KMS-11 (cell line): ENCODE measurements around the gene TSC22D3.
A peak's percentile ranks its signal among the peaks of the same experiment; 100 is the strongest.
"Not testable (repeated sequence)": the region's sequence is repeated elsewhere in the genome, so short reads cannot be mapped to it uniquely, and the experiment has no call there.

ENCODE experiments used
- H2AFZ ChIP-seq: fragments of 200-600 bp; sonication (generic); 2 replicates; pipeline ENCODE4 v1.6.1; 2016; ENCODE audit warnings: antibody characterized with exemption, mixed run types, low read depth
- H3K27ac ChIP-seq: fragments of 200-600 bp; sonication (generic); 2 replicates; pipeline ENCODE4 v1.6.1; 2016; ENCODE audit warnings: mild to moderate bottlenecking, mixed run types
- H3K27me3 ChIP-seq: fragments of 200-600 bp; sonication (generic); 2 replicates; pipeline ENCODE4 v1.6.1; 2017; ENCODE audit warnings: mild to moderate bottlenecking, low read depth, mixed run types, moderate library complexity; ENCODE audit not compliant: insufficient read depth
- H3K36me3 ChIP-seq: fragments of 200-600 bp; sonication (generic); 2 replicates; pipeline ENCODE4 v1.6.1; 2017; ENCODE audit warnings: mild to moderate bottlenecking, mixed run types; ENCODE audit not compliant: insufficient read depth
- H3K4me1 ChIP-seq: fragments of 200-600 bp; sonication (generic); 2 replicates; pipeline ENCODE4 v1.6.1; 2016; ENCODE audit warnings: mild to moderate bottlenecking, low read depth, mixed run types; ENCODE audit not compliant: poor library complexity, severe bottlenecking
- H3K4me2 ChIP-seq: fragments of 200-600 bp; sonication (generic); 2 replicates; pipeline ENCODE4 v1.7.0; 2016; ENCODE audit warnings: mild to moderate bottlenecking, mixed run types
- H3K4me3 ChIP-seq: fragments of 200-600 bp; sonication (generic); IDR thresholded peaks from 2 replicates; pipeline ENCODE4 v1.6.1; 2017; ENCODE audit warnings: low read depth, low read length, mixed read lengths; ENCODE audit not compliant: insufficient read depth
- H3K79me2 ChIP-seq: fragments of 200-600 bp; sonication (generic); 2 replicates; pipeline ENCODE4 v1.6.1; 2016; ENCODE audit warnings: low read depth, mixed run types; ENCODE audit not compliant: insufficient read depth
- H3K9ac ChIP-seq: fragments of 200-600 bp; sonication (generic); 2 replicates; pipeline ENCODE4 v1.6.1; 2016; ENCODE audit warnings: mild to moderate bottlenecking, mixed run types
- H4K20me1 ChIP-seq: fragments of 200-600 bp; sonication (generic); 2 replicates; pipeline ENCODE4 v1.6.1; 2016; ENCODE audit warnings: mild to moderate bottlenecking, mixed run types; ENCODE audit not compliant: insufficient read depth
- CTCF ChIP-seq: fragments of 200-600 bp; sonication (generic); conservative IDR thresholded peaks from 2 replicates; pipeline ENCODE4 v1.6.1; 2017; ENCODE audit warnings: low read depth, mild to moderate bottlenecking, antibody characterized with exemption, low read length, moderate library complexity, mixed read lengths

The TSC22D3 gene

GRCh38 chrX:107775734-107776511 lies at the start of gene TSC22D3:
TSS of gene TSC22D3 (minus strand) at chrX:107775787. CDS start at chrX:107775419, 368 bp downstream.
- H2AFZ ChIP-seq, result peak within 1 kb of the TSS; percentile 97

GRCh38 chrX:107823456-107823855 lies 47.9 kb upstream of the TSC22D3 start:
- H3K4me2 ChIP-seq, result no peak overlapping the region
- no peaks in the 10 kb centered on the region for H4K20me1 ChIP-seq
- TF ChIP-seq CTCF, result no peak
- no peak overlapping the region for H3K4me3 ChIP-seq
- no peaks in the 10 kb centered on the region for H3K27me3 ChIP-seq
- no peaks in the 10 kb centered on the region for H3K36me3 ChIP-seq
- peaks cover 8% of the 10 kb centered on the region for H3K4me1 ChIP-seq
- H3K27ac ChIP-seq, result no peak overlapping the region
- H3K79me2 ChIP-seq, result no peaks in the 10 kb centered on the region
- H2AFZ ChIP-seq, result no peak overlapping the region
- H3K9ac ChIP-seq, result no peak overlapping the region

More at GRCh38 chrX:107775734-107776511, at the start of gene TSC22D3:
- Histone ChIP-seq H4K20me1 (no peaks in the 10 kb centered on the region), H3K79me2 (no peaks in the 10 kb centered on the region), H3K9ac (peak within 1 kb of the TSS; percentile 49; the same call in 1 of the 2 replicates), H3K4me3 (no peak within 1 kb of the TSS), H3K36me3 (no peaks in the 10 kb centered on the region), H3K4me1 (peaks cover 5% of the 10 kb centered on the region), H3K27me3 (no peaks in the 10 kb centered on the region), H3K4me2 (peak within 1 kb of the TSS; percentile 100), H3K27ac (no peak within 1 kb of the TSS; the same call in 1 of the 2 replicates)
- no peak for TF ChIP-seq CTCF

GRCh38 chrX:107823042-107823441 lies 47.5 kb upstream of the TSC22D3 start:
- Histone ChIP-seq H3K9ac (no peak overlapping the region), H4K20me1 (no peaks in the 10 kb centered on the region), H3K4me3 (no peak overlapping the region), H3K4me1 (peaks cover 8% of the 10 kb centered on the region), H3K27ac (no peak overlapping the region), H3K36me3 (no peaks in the 10 kb centered on the region), H3K27me3 (no peaks in the 10 kb centered on the region), H3K79me2 (no peaks in the 10 kb centered on the region), H2AFZ (no peak overlapping the region), H3K4me2 (no peak overlapping the region)
- TF ChIP-seq CTCF, result no peak

GRCh38 chrX:107818900-107819521 lies 43.4 kb upstream of the TSC22D3 start:
- Histone ChIP-seq H3K27ac (no peak overlapping the region), H3K36me3 (no peaks in the 10 kb centered on the region), H3K79me2 (no peaks in the 10 kb centered on the region), H2AFZ (no peak overlapping the region), H3K9ac (no peak overlapping the region), H4K20me1 (no peaks in the 10 kb centered on the region), H3K4me2 (no peak overlapping the region), H3K4me1 (no peaks in the 10 kb centered on the region), H3K4me3 (no peak overlapping the region), H3K27me3 (no peaks in the 10 kb centered on the region)
- no peak for TF ChIP-seq CTCF

- H3K4me2 ChIP-seq, H2AFZ ChIP-seq, H3K4me3 ChIP-seq, H4K20me1 ChIP-seq, H3K27ac ChIP-seq, H3K36me3 ChIP-seq, H3K27me3 ChIP-seq, H3K4me1 ChIP-seq, H3K79me2 ChIP-seq, H3K9ac ChIP-seq: not testable (repeated sequence)
These were observed 34.5 kb upstream of the TSC22D3 start for GRCh38 chrX:107810053-107810452.
